Measurements from ENCODE around the gene USP40.
A peak's percentile ranks its signal among the peaks of the same experiment; 100 is the strongest.
"Not testable (repeated sequence)": the region's sequence is repeated elsewhere in the genome, so short reads cannot be mapped to it uniquely, and the experiment has no call there.

USP40 gene

GRCh38 chr2:233577341-233577740 is 10.8 kb upstream of the USP40 start:
- H3K27ac Mint-ChIP-seq; H3K36me3 Mint-ChIP-seq; H3K4me3 Mint-ChIP-seq; H3K27me3 Mint-ChIP-seq; ATAC-seq (ENCODE audit: low read depth); H3K4me1 Mint-ChIP-seq; H3K9me3 Mint-ChIP-seq; DNase-seq (ENCODE audit: low spot score in 2 of 2): not testable (repeated sequence)

- H3K36me3 Mint-ChIP-seq, result no peaks in the 10 kb centered on the region
- H3K27me3 Mint-ChIP-seq, result peaks cover 2% of the 10 kb centered on the region
Observed at GRCh38 chr2:233572468-233572867, 5.9 kb upstream of the USP40 start.

GRCh38 chr2:233571462-233571861 is 4.9 kb upstream of the USP40 start:
- Mint-ChIP-seq H3K36me3 (no peaks in the 10 kb centered on the region), H3K27me3 (peaks cover 2% of the 10 kb centered on the region), H3K27ac (no peak overlapping the region), H3K9me3 (no peaks in the 10 kb centered on the region), H3K4me3 (no peak overlapping the region), H3K4me1 (no peaks in the 10 kb centered on the region)
- no peak for DNase-seq (ENCODE audit: low spot score in 2 of 2)
- no peak for ATAC-seq (ENCODE audit: low read depth)

More at GRCh38 chr2:233572468-233572867, 5.9 kb upstream of the USP40 start:
- H3K4me3 Mint-ChIP-seq, result no peak overlapping the region
- no peaks in the 10 kb centered on the region for H3K4me1 Mint-ChIP-seq
- H3K27ac Mint-ChIP-seq, result no peak overlapping the region
- ATAC-seq (ENCODE audit: low read depth) (no peak), DNase-seq (ENCODE audit: low spot score in 2 of 2) (no peak)
- H3K9me3 Mint-ChIP-seq, result no peaks in the 10 kb centered on the region

GRCh38 chr2:233571001-233571400 is 4.4 kb upstream of the USP40 start:
- Mint-ChIP-seq H3K4me3 (no peak overlapping the region), H3K27me3 (peaks cover 2% of the 10 kb centered on the region), H3K36me3 (no peaks in the 10 kb centered on the region), H3K27ac (no peak overlapping the region), H3K9me3 (no peaks in the 10 kb centered on the region), H3K4me1 (no peaks in the 10 kb centered on the region)
- ATAC-seq (ENCODE audit: low read depth), result no peak
- DNase-seq (ENCODE audit: low spot score in 2 of 2), result no peak

- H3K9me3 Mint-ChIP-seq, result no peaks in the 10 kb centered on the region
- H3K4me1 Mint-ChIP-seq, result peaks cover 11% of the 10 kb centered on the region
- H3K36me3 Mint-ChIP-seq, result peaks cover 4% of the 10 kb centered on the region
- H3K4me3 Mint-ChIP-seq, result peak overlapping the region; percentile 98
- H3K27me3 Mint-ChIP-seq, result no peaks in the 10 kb centered on the region
- DNase-seq (ENCODE audit: low spot score in 2 of 2), result no peak
- peak overlapping the region; percentile 96 for H3K27ac Mint-ChIP-seq
- ATAC-seq (ENCODE audit: low read depth), result peak; percentile 2
Observed at GRCh38 chr2:233565685-233566140, 869 bp downstream of the USP40 start.

- H3K4me3 Mint-ChIP-seq, result no peak overlapping the region
- H3K27me3 Mint-ChIP-seq, result no peaks in the 10 kb centered on the region
- H3K27ac Mint-ChIP-seq, result peak overlapping the region; percentile 7
- H3K4me1 Mint-ChIP-seq, result peaks cover 15% of the 10 kb centered on the region
- ATAC-seq (ENCODE audit: low read depth) (no peak), DNase-seq (ENCODE audit: low spot score in 2 of 2) (no peak)
- no peaks in the 10 kb centered on the region for H3K9me3 Mint-ChIP-seq
- H3K36me3 Mint-ChIP-seq, result peaks cover 10% of the 10 kb centered on the region
Observed at GRCh38 chr2:233563663-233564430, 2.7 kb downstream of the USP40 start.

- peaks cover 30% of the 10 kb centered on the region for H3K36me3 Mint-ChIP-seq
Observed at GRCh38 chr2:233556881-233557736, 9.5 kb downstream of the USP40 start.

GRCh38 chr2:233553366-233553765 is 13.2 kb downstream of the USP40 start:
- Mint-ChIP-seq H3K27ac (no peak overlapping the region), H3K4me1 (peaks cover 6% of the 10 kb centered on the region), H3K36me3 (peaks cover 26% of the 10 kb centered on the region), H3K27me3 (no peaks in the 10 kb centered on the region), H3K9me3 (no peaks in the 10 kb centered on the region), H3K4me3 (no peak overlapping the region)
- DNase-seq (ENCODE audit: low spot score in 2 of 2), result no peak
- ATAC-seq (ENCODE audit: low read depth), result no peak

More at GRCh38 chr2:233556881-233557736, 9.5 kb downstream of the USP40 start:
- DNase-seq (ENCODE audit: low spot score in 2 of 2) (no peak), ATAC-seq (ENCODE audit: low read depth) (no peak)
- H3K9me3 Mint-ChIP-seq, result no peaks in the 10 kb centered on the region
- H3K27me3 Mint-ChIP-seq, result no peaks in the 10 kb centered on the region
- H3K27ac Mint-ChIP-seq, result peak overlapping the region; percentile 18
- H3K4me3 Mint-ChIP-seq, result no peak overlapping the region
- peaks cover 11% of the 10 kb centered on the region for H3K4me1 Mint-ChIP-seq

GRCh38 chr2:233551491-233551890 is 15.1 kb downstream of the USP40 start:
- ATAC-seq (ENCODE audit: low read depth) (no peak), DNase-seq (ENCODE audit: low spot score in 2 of 2) (no peak)
- Mint-ChIP-seq H3K36me3 (peaks cover 27% of the 10 kb centered on the region), H3K27ac (no peak overlapping the region), H3K4me1 (no peaks in the 10 kb centered on the region), H3K4me3 (no peak overlapping the region), H3K9me3 (no peaks in the 10 kb centered on the region), H3K27me3 (no peaks in the 10 kb centered on the region)

- no peak for ATAC-seq (ENCODE audit: low read depth)
- Mint-ChIP-seq H3K9me3 (no peaks in the 10 kb centered on the region), H3K4me3 (no peak overlapping the region), H3K27ac (no peak overlapping the region), H3K36me3 (peaks cover 36% of the 10 kb centered on the region), H3K27me3 (no peaks in the 10 kb centered on the region), H3K4me1 (peaks cover 2% of the 10 kb centered on the region)
- no peak for DNase-seq (ENCODE audit: low spot score in 2 of 2)
Observed at GRCh38 chr2:233546774-233547173, 19.8 kb downstream of the USP40 start.

- H3K36me3 Mint-ChIP-seq, result peaks cover 38% of the 10 kb centered on the region
- no peak for ATAC-seq (ENCODE audit: low read depth)
- H3K27ac Mint-ChIP-seq, result no peak overlapping the region
Observed at GRCh38 chr2:233546101-233546500, 20.5 kb downstream of the USP40 start.

GRCh38 chr2:233544200-233544610 is 22.4 kb downstream of the USP40 start:
- no peak for ATAC-seq (ENCODE audit: low read depth)
- H3K4me3 Mint-ChIP-seq, result no peak overlapping the region
- DNase-seq (ENCODE audit: low spot score in 2 of 2), result no peak
- peaks cover 2% of the 10 kb centered on the region for H3K4me1 Mint-ChIP-seq
- peak overlapping the region; percentile 46 for H3K27ac Mint-ChIP-seq
- no peaks in the 10 kb centered on the region for H3K27me3 Mint-ChIP-seq
- peaks cover 41% of the 10 kb centered on the region for H3K36me3 Mint-ChIP-seq
- H3K9me3 Mint-ChIP-seq, result no peaks in the 10 kb centered on the region

More at GRCh38 chr2:233546101-233546500, 20.5 kb downstream of the USP40 start:
- Mint-ChIP-seq H3K27me3 (no peaks in the 10 kb centered on the region), H3K4me3 (no peak overlapping the region), H3K4me1 (peaks cover 2% of the 10 kb centered on the region), H3K9me3 (no peaks in the 10 kb centered on the region)
- no peak for DNase-seq (ENCODE audit: low spot score in 2 of 2)

- no peaks in the 10 kb centered on the region for H3K27me3 Mint-ChIP-seq
- H3K9me3 Mint-ChIP-seq, result no peaks in the 10 kb centered on the region
- ATAC-seq (ENCODE audit: low read depth), result no peak
- peaks cover 41% of the 10 kb centered on the region for H3K36me3 Mint-ChIP-seq
- no peak overlapping the region for H3K27ac Mint-ChIP-seq
- H3K4me1 Mint-ChIP-seq, result peaks cover 2% of the 10 kb centered on the region
- no peak for DNase-seq (ENCODE audit: low spot score in 2 of 2)
- no peak overlapping the region for H3K4me3 Mint-ChIP-seq
Observed at GRCh38 chr2:233542507-233542906, 24.1 kb downstream of the USP40 start.

GRCh38 chr2:233538741-233539140 is 27.8 kb downstream of the USP40 start:
- DNase-seq (ENCODE audit: low spot score in 2 of 2) (no peak), ATAC-seq (ENCODE audit: low read depth) (no peak)
- no peaks in the 10 kb centered on the region for H3K27me3 Mint-ChIP-seq
- no peaks in the 10 kb centered on the region for H3K4me1 Mint-ChIP-seq
- H3K36me3 Mint-ChIP-seq, result peaks cover 37% of the 10 kb centered on the region
- no peak overlapping the region for H3K27ac Mint-ChIP-seq
- H3K4me3 Mint-ChIP-seq, result no peak overlapping the region
- no peaks in the 10 kb centered on the region for H3K9me3 Mint-ChIP-seq
